Measurements from ENCODE around the gene CALHM2.

The CALHM2 gene

DNA sequence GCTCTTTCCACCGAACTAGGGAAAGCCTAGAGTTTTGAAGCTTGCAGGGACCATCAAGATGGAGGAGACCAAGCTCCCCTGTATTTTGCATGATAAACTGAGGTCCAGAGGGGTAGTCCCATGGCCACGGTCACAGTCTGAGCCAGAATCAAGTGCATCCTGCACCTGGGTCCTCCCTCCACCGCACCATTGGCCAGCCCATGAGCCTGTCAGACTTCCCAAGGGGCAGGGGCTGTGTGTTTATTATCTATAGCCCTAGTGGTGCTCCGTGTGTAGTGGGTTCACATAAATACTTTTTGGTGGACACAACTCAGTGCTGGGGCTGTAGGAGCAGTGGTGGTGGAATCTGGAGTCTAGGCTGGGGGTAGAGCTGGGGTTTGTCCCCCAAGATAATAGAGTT, 23.3 kb upstream of the CALHM2 start:
- no peak for DNase-seq

DNA sequence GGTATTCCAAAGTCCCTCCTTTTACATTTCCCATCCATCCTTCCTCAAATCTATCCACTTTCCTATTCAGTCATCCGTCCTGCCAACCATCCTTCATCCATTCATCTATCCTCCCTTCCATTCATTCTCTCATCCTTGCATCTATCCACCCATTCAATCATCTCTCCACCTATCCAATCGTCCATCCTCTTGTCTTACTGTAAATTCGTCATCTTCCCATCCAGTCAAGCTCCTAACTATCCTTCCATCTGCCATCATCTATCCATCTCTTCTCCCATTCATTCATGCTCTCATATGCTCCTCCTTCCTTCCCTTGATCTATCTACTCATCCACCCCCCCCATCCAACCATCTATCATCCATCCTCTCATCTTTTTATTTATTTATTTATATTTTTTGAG, 21.9 kb upstream of the CALHM2 start:
- DNase-seq = no peak

DNA sequence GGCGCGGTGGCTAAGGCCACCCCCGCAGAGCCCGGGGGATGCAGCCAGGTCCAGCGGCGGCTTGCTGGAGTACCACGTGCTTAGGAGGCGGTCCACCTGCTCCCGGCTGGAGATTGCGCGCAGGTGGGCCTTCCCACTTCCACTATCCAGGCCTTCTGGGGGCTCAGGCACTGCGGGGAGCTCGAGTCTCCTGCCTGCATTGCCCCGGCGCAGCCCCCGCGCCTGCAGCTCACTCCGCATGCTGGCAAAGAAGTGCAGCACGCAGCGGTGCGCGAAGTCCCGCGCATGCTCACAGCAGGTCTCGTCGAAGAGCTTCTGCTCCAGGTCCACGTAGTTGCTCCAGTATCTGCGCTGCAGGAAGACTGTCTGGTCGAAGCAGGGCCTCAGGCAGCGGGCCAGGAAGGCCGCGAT, 21.1 kb upstream of the CALHM2 start:
- no peak for DNase-seq

DNA sequence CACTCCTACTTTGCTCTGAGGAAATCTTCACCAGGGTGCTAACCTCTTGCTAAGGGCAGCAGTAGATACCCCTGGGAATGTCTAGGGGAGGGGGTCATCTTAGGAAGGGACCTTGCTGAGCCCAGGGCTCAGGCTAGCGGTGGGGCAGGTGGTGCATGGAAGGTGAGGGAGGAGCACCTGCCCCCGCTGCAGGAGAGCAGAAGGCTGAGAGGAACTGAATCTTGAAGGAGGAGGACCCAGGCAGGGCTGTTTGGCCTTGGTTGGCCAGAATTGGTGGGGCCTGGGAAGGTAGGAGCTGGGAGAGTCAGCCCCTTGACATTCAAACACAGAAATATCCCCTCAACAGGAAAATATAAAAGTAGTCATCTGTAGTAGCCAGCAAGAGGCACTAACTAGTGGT, 19.8 kb upstream of the CALHM2 start:
- DNase-seq = no peak

DNA sequence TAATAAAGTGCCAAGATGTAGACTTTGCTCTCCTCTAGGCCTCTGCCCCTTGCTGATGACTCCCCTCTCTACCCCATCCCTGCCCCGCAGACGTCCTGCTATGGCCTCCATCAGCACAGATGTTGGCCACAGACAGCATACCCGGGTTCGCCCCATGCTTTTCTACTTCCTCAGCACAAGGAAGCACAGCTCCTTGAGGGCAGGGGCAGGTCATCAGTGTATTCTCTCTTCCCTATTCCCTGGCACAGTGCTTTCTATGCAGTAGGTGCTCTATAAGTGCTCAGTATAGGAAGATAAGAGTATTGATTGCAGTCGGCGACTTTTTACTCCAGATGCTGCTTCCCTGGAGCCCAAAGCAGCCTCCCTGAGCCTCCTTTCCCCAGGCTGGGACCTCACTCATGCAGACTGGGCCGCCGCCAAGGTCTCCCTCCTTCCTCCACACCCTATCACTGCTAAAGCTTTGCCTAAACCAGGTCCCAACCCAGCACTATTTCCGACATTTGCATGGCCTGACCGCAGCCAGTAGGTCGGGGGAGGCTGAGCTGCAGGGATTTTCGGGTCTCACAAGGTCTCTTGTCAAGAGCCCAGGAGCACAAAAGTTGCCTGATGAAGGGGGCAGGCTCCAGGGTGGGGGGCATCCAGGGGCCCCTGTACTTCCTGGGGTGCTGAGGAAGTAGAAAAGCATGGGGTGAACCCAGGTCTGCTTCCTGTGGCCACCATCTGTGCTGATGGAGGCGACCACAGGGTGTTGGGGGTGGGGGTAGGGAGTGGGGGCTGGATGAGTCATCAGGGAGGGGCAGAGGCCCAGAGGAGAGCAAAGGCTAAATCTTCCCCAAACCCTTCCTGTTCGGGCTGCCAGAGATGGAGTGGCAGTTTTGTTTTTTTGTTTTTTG, 18.8 kb upstream of the CALHM2 start:
- peak; percentile 37 to 46 for DNase-seq

DNA sequence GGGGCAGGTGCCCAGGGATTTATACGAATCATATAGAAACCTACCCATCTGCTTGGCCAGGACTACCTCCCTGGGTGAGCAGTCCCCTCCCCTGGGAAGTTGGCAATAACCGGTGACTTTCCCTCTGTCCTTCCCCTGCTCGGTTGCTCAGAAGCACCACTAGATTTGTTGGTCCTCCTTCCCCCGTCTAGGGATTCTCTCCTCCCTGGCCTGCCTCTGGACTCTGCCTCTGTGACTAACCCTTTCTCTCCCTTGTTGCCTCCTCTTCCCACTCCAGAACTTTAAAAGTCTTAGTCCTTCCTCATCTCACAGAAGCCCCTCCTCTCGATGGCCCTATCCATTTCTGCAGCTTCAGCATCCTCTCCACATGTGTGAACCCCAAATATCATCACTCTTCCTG, 17.0 kb upstream of the CALHM2 start:
- no peak for DNase-seq

DNA sequence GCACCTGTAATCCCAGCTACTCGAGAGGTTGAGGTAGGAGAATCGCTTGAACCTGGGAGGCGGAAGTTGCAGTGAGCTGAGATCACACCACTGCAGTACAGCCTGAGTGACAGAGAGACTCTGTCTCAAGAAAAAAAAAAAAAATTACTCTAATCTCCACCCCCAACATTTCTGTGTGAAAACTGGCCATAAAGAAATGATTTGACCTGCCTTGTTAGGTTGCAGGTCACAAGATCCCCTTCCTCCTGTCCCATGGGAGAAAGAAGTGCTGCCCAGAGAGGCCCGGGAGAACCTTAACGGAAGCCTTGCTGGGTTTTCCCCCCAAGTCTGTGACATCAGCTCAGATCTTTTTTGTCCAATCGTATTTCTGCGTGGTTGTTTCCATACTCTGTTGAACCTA, 15.2 kb upstream of the CALHM2 start:
- DNase-seq = no peak

DNA sequence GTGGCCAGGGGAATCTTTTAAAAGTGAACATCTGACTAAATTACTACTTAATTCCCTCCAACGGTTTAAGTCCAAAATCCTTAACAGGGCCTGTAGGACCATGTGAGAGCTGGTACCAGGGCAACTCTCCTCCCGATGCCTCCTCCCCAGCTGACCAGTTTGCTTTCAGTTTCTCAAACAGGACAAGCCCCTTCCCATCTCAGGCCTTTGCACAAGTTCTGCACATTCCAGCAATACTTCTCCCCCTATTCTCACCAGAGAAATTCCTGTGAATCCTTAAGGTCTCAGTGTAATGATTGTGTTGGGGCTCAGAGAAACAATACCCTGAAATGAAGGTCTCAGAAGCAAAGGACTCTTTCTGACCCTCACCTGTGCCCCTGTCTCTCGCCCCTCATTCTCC, 14.6 kb upstream of the CALHM2 start:
- DNase-seq = no peak

DNA sequence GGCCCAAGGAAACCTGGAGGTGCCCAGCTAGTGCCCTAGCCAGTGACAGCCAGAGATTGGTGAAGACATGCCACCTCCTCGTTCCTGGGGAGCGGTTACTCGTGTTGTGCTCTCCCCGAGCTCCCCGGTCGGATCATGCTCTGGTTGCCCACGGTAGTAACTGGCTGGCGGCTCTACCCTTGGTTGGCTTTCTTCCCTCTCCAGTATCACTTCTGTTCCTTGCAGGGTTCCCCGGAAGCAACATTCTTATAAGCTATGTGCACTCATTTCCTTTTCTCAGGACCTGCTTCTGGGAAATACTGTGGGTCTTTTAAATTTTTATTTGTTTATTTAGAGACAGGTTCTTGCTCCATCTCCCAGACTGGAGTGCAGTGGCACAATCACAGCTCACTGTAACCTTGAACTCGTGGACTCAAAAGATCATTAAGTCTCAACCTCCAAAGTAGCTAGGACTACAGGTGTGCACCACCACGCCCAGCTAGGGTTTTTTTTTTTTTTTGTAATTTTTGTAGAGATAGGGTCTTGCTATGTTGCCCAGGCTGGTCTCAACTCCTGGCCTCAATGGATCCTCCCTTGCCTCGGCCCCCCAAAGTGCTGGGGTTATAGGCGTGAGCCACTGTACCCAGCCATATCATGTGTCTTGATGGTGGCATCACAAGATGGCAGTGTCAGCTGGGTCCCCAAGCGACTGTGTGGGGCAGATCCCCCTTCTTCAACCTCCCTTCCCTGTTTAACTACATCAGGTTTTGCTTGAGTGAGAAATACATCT, 13.4 kb upstream of the CALHM2 start:
- DNase-seq = no peak

DNA sequence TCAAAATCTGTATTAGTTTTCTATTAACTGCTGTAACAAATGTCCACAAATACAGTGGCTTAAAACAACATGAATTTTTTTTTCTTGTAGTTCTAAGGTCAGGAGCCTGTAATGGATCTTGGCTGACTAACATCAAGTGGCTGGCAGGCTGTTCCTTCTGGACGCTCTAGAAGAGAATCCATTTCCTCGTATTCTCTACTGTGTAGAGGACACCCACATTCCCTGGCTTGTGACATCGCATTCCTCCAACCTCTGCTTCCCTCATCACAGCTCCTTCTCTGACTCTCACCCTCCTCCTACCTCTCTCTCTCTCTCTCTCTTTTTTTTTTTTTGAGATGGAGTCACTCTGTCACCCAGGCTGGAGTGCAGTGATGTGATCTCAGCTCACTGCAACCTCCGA, 11.3 kb upstream of the CALHM2 start:
- DNase-seq = no peak

DNA sequence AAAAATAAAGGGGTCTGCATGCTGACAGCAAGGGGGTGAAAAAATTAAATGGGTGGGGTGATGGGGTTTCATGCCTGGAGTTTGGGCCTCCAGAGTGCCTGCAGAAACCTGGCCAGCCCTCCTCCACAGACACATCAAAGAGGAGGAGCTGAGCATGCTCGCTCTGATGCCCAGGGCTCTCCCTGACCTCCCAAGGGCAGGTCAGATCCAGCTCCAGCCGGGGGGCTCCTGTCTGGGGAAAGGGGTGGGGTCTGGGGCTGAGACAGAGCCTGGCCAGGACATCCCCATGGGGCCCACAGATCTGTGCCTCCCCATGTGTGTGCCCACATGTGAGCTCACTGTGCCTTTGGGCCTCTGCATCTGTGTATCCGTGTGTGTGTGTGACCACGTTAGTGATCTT, 7.4 kb upstream of the CALHM2 start:
- DNase-seq = no peak

DNA sequence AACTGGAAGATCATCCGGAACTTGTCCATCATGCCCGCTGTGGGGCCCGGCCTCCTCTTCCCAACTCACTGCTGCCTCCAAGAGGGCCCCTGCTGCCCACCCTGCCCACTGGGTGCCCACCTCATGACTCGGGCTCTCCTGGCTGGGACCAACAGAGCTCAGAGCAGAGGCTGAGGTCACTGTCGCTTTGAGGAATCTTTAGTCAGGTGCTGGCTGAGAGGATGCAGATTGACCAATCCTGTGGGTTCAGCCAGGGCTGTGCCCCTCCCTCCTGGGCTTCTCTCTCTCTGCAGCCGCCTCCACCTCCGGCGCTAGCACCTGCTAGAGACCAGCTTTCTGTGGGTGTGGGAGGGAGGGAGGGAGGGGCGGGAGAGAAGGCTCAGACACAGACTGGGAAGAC, 6.5 kb upstream of the CALHM2 start, which contains the start of gene CALHM1:
TSS of gene CALHM1 (minus strand) at position 181 of the 400 bp plus-strand sequence. CDS start at position 32, 149 bp downstream.
- DNase-seq = no peak

DNA sequence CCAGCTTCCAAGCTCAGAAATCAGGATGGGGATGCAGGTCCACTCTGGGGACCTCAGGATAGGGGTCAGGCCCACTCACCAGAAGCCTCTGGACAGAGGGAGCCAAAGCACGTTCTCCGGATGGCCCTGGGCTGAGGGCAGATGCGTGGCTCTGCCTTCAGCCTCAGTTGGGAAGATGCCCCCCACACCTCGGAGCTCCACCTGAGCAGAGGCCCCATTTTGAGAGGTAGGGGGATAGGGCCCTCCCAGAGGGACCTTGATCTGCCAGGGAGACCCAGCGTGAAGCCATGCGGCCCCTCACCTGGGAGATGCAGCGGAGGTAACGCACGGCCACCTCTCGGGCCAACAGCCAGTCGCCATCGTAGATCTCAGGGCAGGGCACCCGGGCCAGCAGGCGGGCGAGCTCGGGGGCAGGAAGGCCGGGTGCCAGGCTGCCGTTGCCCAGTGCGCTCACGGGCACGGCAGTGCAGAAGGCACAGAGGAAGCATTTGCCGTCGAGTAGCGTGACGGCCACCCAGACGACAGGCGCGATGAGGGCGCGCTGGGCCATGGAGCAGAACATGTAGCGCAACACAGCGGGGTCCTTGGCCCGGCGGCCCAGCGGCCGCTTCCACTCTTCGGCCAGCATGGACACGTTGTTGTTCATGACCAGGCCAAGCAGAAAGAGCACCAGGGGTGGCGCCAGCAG, 5.9 kb upstream of the CALHM2 start:
- no peak for DNase-seq

DNA sequence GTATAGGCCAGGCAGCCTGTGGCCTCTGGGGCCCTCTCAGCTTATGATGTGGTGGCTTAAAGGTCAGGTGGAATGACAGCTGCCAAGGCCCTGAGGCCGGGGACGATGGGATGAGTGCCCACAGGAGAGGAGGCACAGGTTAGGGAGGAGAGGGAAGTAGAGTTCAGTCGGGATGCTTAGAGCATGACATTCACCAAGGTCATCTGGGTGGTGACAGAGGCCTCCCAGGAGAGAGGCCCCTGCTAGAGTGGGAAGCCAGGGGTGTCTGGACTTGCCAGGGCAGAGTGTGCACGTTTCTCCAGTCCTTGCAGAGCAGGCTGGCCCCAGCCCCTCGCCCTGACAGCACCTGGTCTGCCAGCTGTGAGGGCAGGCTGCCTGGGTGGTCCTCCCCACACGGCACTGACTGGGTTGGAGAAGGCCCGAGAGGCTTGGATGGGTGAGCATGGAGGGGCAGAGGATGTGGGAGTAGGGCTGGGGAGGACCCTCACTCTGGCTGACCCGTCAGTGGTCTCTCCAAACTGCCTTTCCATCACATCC, 5.1 kb upstream of the CALHM2 start:
- no peak for DNase-seq

DNA sequence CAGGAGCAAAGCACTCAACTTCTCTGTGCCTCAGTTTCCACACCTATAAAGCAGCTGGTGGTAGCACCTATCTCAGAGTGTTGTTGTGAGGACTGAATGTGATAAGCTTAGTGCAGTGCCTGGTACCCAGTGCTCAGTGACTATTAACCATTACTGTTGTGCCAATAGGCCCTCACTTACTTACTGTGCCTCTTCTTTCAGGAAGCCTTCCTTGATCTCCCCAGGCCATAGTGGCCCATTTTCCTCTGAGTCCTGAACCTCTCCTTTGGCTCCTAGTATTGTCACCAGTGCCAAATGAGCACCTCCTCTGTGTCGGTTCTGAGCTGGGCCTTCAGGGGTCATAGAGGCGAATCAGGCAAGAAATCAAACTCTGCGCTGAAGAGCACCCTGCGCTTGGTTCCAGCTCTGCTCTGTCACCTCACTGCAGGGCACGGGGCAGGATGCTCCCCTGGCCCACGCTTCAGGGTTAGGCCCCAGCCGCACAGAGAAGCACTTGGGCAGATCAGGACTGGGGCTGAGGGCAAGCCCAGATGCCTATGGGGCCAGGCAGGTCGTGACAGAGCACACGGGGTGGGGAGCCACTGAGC, 4.0 kb upstream of the CALHM2 start:
- DNase-seq = no peak

DNA sequence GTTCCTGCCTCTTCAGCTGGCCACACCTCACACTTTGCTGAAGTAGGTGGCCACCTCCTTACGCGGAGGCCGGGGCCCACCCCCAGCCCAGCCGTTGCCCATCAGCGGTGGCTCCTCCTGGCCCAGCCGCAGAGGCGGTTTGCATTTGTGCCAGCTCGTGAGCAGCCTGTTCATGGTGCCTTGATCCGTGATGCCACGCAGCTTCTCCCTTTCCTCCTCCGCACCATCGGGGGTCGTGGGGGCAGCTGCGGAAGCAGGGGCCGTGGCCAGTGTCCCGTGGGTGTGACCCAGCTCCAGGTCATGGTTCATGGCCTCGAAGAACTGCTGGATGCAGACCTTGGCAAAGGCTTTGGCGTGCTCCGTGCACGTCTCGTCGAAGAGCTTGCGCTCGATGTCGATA, 3.1 kb upstream of the CALHM2 start:
- DNase-seq = no peak

DNA sequence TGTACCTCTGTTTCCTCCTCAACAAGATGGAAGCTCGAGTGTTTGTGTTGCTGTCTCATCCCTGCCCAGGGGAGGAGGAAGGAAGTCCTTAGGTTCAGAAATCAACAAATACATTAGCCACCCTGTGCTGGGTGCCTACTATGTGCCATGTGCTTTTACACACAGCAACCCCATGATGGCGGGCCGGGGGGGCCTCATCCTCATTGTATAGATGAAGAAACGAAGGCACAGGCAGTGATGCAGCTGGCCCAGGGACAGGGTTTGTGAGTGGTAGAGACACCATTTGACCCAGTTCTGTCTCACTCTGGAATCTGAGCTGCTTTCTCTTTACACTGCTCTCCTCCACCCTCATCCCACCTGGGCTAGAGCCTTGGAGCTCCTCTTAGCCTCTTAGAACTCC, 1.9 kb upstream of the CALHM2 start:
- no peak for DNase-seq

DNA sequence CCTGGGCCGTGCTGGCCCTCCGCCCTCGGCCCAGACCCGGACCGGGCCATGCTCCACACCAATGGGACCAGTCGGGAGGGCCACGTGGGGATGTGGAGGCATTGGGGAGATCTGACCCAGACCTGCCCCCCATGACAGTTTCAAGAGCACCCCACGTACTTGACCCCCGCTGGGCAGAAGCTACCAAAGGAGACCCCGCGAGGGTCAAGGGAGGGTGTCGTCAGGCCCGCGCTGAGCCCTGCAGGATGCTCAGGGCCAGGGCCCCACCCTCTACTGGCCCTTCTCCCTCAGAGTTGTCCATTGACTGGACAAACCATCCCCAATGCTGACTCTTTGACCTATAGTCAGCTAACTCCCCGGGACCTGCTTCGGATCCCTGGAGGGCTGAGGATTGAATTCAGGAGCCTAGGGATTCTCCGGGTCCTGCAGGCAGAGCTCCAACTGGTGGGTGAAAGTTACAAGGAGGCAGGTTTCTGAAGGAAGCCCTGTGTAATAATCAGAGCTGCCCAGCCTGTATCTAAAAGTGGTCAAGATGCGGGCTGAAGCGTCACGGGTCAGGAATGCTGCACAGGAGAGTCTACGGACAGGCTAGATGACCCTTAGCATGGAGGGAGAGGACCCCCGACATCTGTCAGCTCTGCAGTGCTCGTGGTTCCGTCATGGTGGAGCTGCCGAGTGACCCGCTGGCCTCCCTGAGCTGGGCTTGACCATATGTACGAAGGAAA, 498 bp upstream of the CALHM2 start:
- DNase-seq = no peak

DNA sequence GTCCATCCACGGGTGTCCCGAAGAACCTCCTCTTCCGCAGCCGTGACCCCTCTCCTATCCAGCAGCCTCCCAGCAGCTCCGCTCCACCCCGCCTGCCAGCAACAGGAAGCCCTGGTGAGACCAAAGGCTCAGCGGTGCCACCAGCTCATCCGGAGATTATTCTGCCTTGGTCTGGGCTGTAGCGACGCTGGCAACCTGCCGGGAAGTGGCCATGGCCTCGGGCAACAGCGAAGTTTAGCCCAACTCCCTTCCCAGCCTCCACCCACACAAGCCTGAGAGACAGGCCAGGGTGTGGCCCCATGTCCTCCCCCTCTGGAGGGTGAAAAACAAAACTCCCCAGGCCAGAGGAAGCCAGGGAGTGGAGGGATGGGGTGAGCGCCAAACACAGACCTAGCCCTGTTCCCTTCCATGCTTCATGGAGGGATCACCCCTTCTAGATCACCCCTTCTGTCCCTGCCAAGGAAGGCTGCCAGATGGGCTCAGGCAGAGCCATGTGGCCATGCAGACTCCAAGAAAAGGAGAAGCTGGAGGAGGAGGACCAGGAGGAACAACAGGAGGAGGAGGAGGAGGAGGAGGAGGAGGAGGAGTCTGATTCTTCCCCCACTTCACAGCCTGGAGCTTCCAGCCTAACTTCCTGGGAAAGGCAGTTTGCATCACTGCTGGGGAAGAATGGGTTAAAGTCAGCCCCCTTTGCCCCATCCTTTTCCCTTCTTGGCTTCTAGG, 918 bp downstream of the CALHM2 start:
- peak; percentile 18 to 37 for DNase-seq

DNA sequence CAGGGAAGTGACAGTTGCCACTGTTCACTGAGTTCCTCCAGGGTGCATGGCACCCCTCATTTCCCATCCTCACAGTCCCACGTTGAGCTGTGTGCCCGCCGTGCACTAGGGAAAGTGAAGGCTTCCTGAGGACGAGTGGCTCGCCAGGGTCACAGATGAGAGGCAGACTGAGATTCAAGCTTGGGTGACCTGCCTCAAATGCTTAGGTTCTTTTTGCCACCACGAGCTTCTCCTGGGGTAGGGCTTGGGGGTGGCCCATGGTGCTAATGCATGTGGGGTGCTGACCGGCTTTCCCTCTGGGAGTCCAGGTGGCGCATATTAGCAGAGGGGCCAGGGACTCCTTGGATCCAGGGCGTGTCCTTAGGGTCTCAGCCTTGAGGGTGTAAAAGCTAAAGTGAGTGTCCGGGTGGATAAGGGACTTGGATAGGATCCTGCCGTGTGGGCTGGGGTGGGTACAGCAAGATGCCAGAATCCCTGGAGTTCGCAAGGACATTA, 1.9 kb downstream of the CALHM2 start:
- no peak for DNase-seq
